ENCODE results near the gene NOLC1. TPM values are rescaled to one million over a fixed set of nuclear protein-coding genes. Genes with fewer than 3 reads are reported as not detected.

NOLC1 gene
- total and polyA plus RNA-seq, 2 of the 13 experiments (the other 11 are each of a cell fraction or from before 2014, with no cell fraction given), result 50.6 to 81.0 TPM

DNA sequence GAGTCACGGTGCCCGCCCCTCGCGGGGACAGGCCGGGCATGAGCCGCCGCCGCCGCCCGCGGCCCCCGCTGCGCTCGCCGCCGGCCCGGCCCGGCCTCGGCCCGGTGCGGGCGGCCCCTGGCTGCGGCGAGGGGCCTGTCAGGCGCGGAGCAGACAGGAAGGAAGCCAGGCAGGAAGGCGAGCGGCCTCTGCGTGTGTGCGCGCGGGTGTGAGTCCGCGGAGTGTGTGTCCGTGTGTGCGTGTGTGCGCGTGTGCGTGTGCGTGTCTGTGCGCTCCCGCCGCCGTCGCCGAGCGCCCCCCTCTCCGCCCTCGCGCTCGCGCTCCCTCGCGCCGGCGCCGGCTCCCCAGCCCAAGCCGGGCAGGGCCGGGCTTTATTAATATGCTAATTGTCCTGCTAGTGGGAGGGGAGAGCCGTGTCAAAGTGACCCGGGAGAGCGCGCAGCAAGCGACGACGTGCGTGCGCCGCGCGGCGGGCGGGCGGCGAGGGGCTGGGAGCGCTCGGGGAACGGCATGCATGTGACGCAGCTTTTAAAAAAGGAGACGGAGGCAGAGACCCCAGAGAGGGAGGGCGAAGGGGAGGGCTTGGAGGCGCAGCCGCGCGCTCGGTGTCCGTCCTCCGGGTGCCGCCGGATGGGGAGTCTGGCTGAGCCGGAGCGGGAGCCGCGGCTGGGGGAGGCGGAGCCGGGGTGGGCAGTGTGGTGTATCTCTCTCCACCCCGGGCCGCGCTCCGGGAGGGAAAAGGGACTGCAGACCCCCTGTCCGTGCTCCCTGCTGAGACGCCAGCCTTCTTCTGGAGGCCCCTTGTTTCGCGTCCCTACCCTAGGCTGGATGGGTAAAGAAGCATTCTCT lies 31.8 kb upstream of the NOLC1 start, which contains the start of gene LDB1 (continued):
- TF ChIP-seq ARNT (IDR thresholded peaks at IDR 0.05), result no peak
- peak; percentile 53 for TF ChIP-seq POLR2AphosphoS5 (IDR thresholded peaks at IDR 0.05; ENCODE audit: low read depth, low read length)
- TF ChIP-seq, protein P1, sequence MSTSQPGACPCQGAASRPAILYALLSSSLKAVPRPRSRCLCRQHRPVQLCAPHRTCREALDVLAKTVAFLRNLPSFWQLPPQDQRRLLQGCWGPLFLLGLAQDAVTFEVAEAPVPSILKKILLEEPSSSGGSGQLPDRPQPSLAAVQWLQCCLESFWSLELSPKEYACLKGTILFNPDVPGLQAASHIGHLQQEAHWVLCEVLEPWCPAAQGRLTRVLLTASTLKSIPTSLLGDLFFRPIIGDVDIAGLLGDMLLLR (CRISPR knock-in tag; IDR thresholded peaks at IDR 0.05), result no peak
- peak; percentile 56; the same call in 1 of the 2 replicates for TF ChIP-seq HOXA5 (CRISPR knock-in tag; IDR thresholded peaks at IDR 0.05)
- TF ChIP-seq ZNF256 (CRISPR knock-in tag; conservative IDR thresholded peaks at IDR 0.05), result no peak
- no peak for TF ChIP-seq FIP1L1 (IDR thresholded peaks at IDR 0.05; ENCODE audit: borderline replicate concordance, insufficient read depth, low read depth, low read length)
- TF ChIP-seq JARID2 (CRISPR knock-in tag; IDR thresholded peaks at IDR 0.05; ENCODE audit: insufficient replicate concordance), result no peak
- TF ChIP-seq ZSCAN22 (CRISPR knock-in tag; IDR thresholded peaks at IDR 0.05), result no peak
- no peak for TF ChIP-seq ZNF550 (CRISPR knock-in tag; IDR thresholded peaks at IDR 0.05; ENCODE audit: borderline replicate concordance)
- no peak for TF ChIP-seq EHMT2 (IDR thresholded peaks at IDR 0.05; ENCODE audit: borderline replicate concordance, low read depth, low read length)
- TF ChIP-seq NKX3-1 (CRISPR knock-in tag; IDR thresholded peaks at IDR 0.05), result no peak
- TF ChIP-seq ZKSCAN1 (IDR thresholded peaks at IDR 0.05; ENCODE audit: low read length), result no peak
- TF ChIP-seq ZNF350 (CRISPR knock-in tag; IDR thresholded peaks at IDR 0.05; ENCODE audit: borderline replicate concordance, low read depth), result no peak
- TF ChIP-seq MIER3 (CRISPR knock-in tag; IDR thresholded peaks at IDR 0.05; ENCODE audit: borderline replicate concordance), result no peak
- TF ChIP-seq MXD4 (CRISPR knock-in tag; IDR thresholded peaks at IDR 0.05), result 0 out of 2 replicates have a peak, but pooled peaks have one; percentile 32
- TF ChIP-seq, protein P2, sequence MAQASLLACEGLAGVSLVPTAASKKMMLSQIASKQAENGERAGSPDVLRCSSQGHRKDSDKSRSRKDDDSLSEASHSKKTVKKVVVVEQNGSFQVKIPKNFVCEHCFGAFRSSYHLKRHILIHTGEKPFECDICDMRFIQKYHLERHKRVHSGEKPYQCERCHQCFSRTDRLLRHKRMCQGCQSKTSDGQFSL (CRISPR knock-in tag; IDR thresholded peaks at IDR 0.05), result no peak; the same call in 1 of the 2 replicates
- no peak for TF ChIP-seq STAT5B (CRISPR knock-in tag; IDR thresholded peaks at IDR 0.05)
- TF ChIP-seq ELF1 (CRISPR knock-in tag; IDR thresholded peaks at IDR 0.05), result no peak
- TF ChIP-seq NONO (IDR thresholded peaks at IDR 0.05), result no peak
- TF ChIP-seq NONO (CRISPR knock-in tag; conservative IDR thresholded peaks at IDR 0.05), result no peak
- TF ChIP-seq SRSF4 (IDR thresholded peaks at IDR 0.05; ENCODE audit: low read depth, low read length, poor library complexity, severe bottlenecking), result no peak
- TF ChIP-seq TOPORS (CRISPR knock-in tag; IDR thresholded peaks at IDR 0.05), result no peak
- TF ChIP-seq RARA (CRISPR knock-in tag; IDR thresholded peaks at IDR 0.05), result no peak
- no peak for TF ChIP-seq EED (CRISPR knock-in tag; IDR thresholded peaks at IDR 0.05)
- TF ChIP-seq MIER2 (CRISPR knock-in tag; IDR thresholded peaks at IDR 0.05), result no peak
- TF ChIP-seq ZNF792 (CRISPR knock-in tag; IDR thresholded peaks at IDR 0.05), result 0 out of 2 replicates have a peak, but pooled peaks have one; percentile 32
- TF ChIP-seq, protein P3, sequence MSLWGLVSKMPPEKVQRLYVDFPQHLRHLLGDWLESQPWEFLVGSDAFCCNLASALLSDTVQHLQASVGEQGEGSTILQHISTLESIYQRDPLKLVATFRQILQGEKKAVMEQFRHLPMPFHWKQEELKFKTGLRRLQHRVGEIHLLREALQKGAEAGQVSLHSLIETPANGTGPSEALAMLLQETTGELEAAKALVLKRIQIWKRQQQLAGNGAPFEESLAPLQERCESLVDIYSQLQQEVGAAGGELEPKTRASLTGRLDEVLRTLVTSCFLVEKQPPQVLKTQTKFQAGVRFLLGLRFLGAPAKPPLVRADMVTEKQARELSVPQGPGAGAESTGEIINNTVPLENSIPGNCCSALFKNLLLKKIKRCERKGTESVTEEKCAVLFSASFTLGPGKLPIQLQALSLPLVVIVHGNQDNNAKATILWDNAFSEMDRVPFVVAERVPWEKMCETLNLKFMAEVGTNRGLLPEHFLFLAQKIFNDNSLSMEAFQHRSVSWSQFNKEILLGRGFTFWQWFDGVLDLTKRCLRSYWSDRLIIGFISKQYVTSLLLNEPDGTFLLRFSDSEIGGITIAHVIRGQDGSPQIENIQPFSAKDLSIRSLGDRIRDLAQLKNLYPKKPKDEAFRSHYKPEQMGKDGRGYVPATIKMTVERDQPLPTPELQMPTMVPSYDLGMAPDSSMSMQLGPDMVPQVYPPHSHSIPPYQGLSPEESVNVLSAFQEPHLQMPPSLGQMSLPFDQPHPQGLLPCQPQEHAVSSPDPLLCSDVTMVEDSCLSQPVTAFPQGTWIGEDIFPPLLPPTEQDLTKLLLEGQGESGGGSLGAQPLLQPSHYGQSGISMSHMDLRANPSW (CRISPR knock-in tag; IDR thresholded peaks at IDR 0.05; ENCODE audit: borderline replicate concordance), result no peak
- TF ChIP-seq ZNF724P (CRISPR knock-in tag; IDR thresholded peaks at IDR 0.05; ENCODE audit: borderline replicate concordance), result 0 out of 2 replicates have a peak, but pooled peaks have one; percentile 42
- TF ChIP-seq SP140L (CRISPR knock-in tag; IDR thresholded peaks at IDR 0.05; ENCODE audit: borderline replicate concordance), result no peak
- peak; percentile 53 for TF ChIP-seq ASH2L (IDR thresholded peaks at IDR 0.05; ENCODE audit: insufficient read length, low read depth, low read length)

Measured in HepG2 (cell line).